ENCODE data around the gene PRKAG2.

- TF ChIP-seq YY1 (IDR thresholded peaks at IDR 0.05; ENCODE audit: low read depth): no peak
- TF ChIP-seq, protein P1, sequence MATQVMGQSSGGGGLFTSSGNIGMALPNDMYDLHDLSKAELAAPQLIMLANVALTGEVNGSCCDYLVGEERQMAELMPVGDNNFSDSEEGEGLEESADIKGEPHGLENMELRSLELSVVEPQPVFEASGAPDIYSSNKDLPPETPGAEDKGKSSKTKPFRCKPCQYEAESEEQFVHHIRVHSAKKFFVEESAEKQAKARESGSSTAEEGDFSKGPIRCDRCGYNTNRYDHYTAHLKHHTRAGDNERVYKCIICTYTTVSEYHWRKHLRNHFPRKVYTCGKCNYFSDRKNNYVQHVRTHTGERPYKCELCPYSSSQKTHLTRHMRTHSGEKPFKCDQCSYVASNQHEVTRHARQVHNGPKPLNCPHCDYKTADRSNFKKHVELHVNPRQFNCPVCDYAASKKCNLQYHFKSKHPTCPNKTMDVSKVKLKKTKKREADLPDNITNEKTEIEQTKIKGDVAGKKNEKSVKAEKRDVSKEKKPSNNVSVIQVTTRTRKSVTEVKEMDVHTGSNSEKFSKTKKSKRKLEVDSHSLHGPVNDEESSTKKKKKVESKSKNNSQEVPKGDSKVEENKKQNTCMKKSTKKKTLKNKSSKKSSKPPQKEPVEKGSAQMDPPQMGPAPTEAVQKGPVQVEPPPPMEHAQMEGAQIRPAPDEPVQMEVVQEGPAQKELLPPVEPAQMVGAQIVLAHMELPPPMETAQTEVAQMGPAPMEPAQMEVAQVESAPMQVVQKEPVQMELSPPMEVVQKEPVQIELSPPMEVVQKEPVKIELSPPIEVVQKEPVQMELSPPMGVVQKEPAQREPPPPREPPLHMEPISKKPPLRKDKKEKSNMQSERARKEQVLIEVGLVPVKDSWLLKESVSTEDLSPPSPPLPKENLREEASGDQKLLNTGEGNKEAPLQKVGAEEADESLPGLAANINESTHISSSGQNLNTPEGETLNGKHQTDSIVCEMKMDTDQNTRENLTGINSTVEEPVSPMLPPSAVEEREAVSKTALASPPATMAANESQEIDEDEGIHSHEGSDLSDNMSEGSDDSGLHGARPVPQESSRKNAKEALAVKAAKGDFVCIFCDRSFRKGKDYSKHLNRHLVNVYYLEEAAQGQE (IDR thresholded peaks at IDR 0.05; ENCODE audit: low read depth): no peak
- no peak for TF ChIP-seq TAF1 (IDR thresholded peaks at IDR 0.05; ENCODE audit: low read depth)
- no peak for TF ChIP-seq NFIC (IDR thresholded peaks at IDR 0.05)
- no peak for TF ChIP-seq CREB1 (IDR thresholded peaks at IDR 0.05; ENCODE audit: low read depth)
- TF ChIP-seq RAD21 (IDR thresholded peaks at IDR 0.05; ENCODE audit: low read depth): no peak
- TF ChIP-seq TCF12 (IDR thresholded peaks at IDR 0.05; ENCODE audit: low read depth): no peak
- TF ChIP-seq EGR1 (IDR thresholded peaks at IDR 0.05): no peak
- no peak for TF ChIP-seq ZBTB7A (IDR thresholded peaks at IDR 0.05; ENCODE audit: low read depth)
- TF ChIP-seq CEBPB (IDR thresholded peaks at IDR 0.05): no peak
- no peak for TF ChIP-seq MAX (IDR thresholded peaks at IDR 0.05)
- no peak for TF ChIP-seq FOXM1 (IDR thresholded peaks at IDR 0.05; ENCODE audit: borderline replicate concordance, low read depth)
- no peak for TF ChIP-seq EP300 (IDR thresholded peaks at IDR 0.05; ENCODE audit: borderline replicate concordance)
Observed at GRCh38 chr7:151725844-151726651, 150.9 kb downstream of the PRKAG2 start.
